Bronchial epithelial cell (primary cell): ENCODE data around the gene FSIP1. TPM values are rescaled to one million over a fixed set of nuclear protein-coding genes. Genes with fewer than 3 reads are reported as not detected.

Experiments
- DNase-seq: peaks from one replicate; pipeline ENCODE4 v3.0.0-alpha.2; 2010; ENCODE audit warnings: low read depth
- FAIRE-seq: peaks from 2 replicates; lab custom pipeline; 2011; peaks lifted over from hg19 to GRCh38; lab: Jason Lieb, UNC
- H3K27me3 ChIP-seq: 2 replicates; pipeline ENCODE4 v1.5.1; 2011; ENCODE audit warnings: low read length; ENCODE audit not compliant: control insufficient read depth, insufficient read depth
- H3K36me3 ChIP-seq: 2 replicates; pipeline ENCODE4 v1.5.1; 2011; ENCODE audit warnings: low read length; ENCODE audit not compliant: control insufficient read depth, insufficient read depth
- H3K4me3 ChIP-seq: 2 replicates; pipeline ENCODE4 v1.5.1; 2011; ENCODE audit warnings: mild to moderate bottlenecking, low read depth, low read length, control low read depth
- total RNA-seq: library from RNA; depleted of rRNA; stranded (reverse); fragments of >200 nt; gene quantifications from 2 replicates; pipeline ENCODE4 v1.2.1, GENCODE V29; 2014
- TF ChIP-seq, protein P1 (sequence below): IDR thresholded peaks from 2 replicates; pipeline ENCODE4 v1.5.1; 2011; ENCODE audit warnings: mild to moderate bottlenecking, moderate library complexity, low read length, control low read depth, inconsistent platforms; ENCODE audit not compliant: insufficient read depth, severe bottlenecking

The FSIP1 gene
- total RNA-seq, 1 donor from 2014 or later = 9.5 TPM

DNA sequence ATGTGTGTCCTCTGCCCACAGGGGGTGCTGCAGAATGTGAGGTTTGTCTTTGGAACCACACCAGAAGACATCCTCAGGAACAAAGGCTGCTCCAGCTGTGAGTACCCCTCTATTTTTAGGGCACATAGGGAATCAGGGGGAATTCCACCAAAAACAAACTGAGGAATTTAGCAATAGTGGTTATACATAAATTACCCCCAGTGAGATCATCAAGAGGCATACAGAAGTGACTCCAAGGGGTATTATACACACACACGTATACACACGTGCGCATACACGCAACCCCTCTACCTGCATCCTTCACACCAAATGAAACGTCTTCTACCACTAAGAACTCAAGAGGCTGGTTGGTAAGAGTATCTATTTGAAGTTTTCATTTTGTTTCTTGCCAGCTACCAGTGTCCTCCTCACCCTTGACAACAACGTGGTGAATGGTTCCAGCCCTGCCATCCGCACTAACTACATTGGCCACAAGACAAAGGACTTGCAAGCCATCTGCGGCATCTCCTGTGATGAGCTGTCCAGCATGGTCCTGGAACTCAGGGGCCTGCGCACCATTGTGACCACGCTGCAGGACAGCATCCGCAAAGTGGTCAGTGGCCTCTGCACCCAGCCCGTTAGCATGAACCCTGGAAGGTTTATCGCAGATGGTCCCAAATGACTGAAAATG lies 198.9 kb downstream of the FSIP1 start:
- Histone ChIP-seq H3K36me3 (peaks cover 40% of the 10 kb centered on the region), H3K4me3 (no peak overlapping the region), H3K27me3 (no peaks in the 10 kb centered on the region)
- TF ChIP-seq, protein P1, sequence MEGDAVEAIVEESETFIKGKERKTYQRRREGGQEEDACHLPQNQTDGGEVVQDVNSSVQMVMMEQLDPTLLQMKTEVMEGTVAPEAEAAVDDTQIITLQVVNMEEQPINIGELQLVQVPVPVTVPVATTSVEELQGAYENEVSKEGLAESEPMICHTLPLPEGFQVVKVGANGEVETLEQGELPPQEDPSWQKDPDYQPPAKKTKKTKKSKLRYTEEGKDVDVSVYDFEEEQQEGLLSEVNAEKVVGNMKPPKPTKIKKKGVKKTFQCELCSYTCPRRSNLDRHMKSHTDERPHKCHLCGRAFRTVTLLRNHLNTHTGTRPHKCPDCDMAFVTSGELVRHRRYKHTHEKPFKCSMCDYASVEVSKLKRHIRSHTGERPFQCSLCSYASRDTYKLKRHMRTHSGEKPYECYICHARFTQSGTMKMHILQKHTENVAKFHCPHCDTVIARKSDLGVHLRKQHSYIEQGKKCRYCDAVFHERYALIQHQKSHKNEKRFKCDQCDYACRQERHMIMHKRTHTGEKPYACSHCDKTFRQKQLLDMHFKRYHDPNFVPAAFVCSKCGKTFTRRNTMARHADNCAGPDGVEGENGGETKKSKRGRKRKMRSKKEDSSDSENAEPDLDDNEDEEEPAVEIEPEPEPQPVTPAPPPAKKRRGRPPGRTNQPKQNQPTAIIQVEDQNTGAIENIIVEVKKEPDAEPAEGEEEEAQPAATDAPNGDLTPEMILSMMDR = peak; percentile 47
- FAIRE-seq (no peak), DNase-seq (peak; percentile 39)

DNA sequence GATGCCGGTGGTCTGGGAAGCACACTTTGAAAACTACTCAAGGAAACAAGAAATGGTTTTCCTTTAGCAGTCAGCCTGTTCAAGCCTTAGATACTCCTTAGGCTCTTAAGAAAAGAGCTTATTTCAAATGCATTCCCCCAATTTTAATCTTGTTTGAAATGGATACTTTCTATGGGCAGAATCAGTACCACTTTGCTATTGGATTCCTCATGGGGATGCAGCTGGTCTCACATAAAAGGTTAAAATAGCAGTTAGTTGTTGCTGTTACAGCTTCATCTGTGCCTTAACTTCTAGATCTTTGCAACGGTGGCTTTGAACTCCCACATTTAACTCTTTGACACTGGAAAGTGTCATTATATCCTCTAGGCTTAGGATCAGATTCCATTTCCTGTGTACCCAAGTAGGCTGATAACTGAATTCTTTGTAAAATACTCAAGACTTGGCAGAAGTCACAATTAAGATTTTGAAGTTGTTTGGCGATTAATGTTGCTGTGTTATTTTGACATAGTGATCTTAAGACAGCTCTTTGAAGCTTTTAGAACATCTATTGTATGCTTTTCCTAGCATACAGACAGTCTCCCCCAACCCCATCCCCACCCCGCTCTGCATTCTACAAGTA lies 199.6 kb downstream of the FSIP1 start:
- no peak overlapping the region for H3K4me3 ChIP-seq
- DNase-seq (no peak), FAIRE-seq (no peak)
- TF ChIP-seq, protein P1 = no peak
- H3K36me3 ChIP-seq = peaks cover 34% of the 10 kb centered on the region
- H3K27me3 ChIP-seq = no peaks in the 10 kb centered on the region

DNA sequence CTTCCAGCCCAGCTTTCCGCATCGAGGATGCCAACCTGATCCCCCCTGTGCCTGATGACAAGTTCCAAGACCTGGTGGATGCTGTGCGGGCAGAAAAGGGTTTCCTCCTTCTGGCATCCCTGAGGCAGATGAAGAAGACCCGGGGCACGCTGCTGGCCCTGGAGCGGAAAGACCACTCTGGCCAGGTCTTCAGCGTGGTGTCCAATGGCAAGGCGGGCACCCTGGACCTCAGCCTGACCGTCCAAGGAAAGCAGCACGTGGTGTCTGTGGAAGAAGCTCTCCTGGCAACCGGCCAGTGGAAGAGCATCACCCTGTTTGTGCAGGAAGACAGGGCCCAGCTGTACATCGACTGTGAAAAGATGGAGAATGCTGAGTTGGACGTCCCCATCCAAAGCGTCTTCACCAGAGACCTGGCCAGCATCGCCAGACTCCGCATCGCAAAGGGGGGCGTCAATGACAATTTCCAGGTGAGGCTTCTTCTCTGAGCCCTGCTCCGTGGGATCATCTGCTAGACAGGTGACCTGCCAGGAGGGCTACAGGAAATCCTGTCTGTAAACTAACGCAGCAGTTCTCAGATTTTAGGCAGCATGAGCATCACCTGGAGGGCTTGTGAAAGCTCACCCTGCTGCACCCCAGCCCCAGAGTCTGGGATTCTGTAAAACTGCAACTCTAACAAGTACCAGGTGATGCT lies 200.2 kb downstream of the FSIP1 start:
- DNase-seq = no peak
- FAIRE-seq = no peak
- Histone ChIP-seq H3K27me3 (no peaks in the 10 kb centered on the region), H3K36me3 (peaks cover 30% of the 10 kb centered on the region), H3K4me3 (peak overlapping the region; percentile 58)
- TF ChIP-seq, protein P1 = no peak

DNA sequence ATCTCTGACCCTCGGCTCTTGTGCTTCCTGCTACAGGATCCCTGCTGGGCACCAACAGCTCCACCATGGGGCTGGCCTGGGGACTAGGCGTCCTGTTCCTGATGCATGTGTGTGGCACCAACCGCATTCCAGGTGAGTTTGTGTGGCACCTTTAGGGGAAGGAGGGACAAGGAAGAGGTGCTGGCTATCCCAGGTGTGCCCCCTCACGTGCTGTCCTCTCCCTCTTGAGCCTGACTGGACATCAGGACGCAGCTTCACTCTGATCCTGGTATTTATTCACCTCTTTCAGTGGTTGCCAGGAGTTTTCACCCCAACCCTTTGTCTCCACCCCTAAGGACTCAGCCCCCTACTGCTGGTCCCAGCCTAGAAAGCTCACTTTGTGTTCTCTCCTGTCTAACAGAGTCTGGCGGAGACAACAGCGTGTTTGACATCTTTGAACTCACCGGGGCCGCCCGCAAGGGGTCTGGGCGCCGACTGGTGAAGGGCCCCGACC lies 200.8 kb downstream of the FSIP1 start:
- Histone ChIP-seq H3K36me3 (peaks cover 27% of the 10 kb centered on the region), H3K4me3 (peak overlapping the region; percentile 58), H3K27me3 (no peaks in the 10 kb centered on the region)
- peak; percentile 50 for DNase-seq
- TF ChIP-seq, protein P1 = peak; percentile 79
- no peak for FAIRE-seq

DNA sequence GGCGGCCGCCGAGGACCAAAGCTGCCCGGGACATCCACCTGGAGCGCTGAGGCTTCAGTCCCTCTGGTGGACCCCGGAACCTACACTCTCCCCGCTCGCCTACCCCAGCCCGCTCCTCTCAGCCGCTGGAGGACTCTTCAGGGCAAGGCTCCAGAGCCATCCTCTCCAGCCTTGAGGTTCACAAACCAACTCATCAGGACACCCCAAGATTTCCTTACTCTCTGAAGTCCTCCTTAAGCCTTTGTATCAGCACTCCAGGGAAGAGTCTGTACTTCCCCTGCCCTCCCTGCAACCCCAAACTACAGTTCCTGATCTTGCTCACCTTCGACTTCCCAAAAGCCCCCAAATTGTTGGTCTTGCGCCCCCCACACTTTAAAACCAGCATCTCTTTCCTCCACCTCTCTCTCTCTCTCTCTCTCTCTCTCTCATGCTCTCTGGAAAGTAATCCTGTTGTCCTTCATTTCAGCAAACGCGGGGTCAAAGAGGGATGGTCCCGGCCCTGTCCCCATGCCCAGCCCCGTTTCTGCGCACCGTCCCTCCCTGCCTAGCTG lies 201.3 kb downstream of the FSIP1 start:
- peak overlapping the region; percentile 58 for H3K4me3 ChIP-seq
- FAIRE-seq = no peak
- H3K36me3 ChIP-seq = peaks cover 24% of the 10 kb centered on the region
- DNase-seq = peak; percentile 14
- H3K27me3 ChIP-seq = no peaks in the 10 kb centered on the region
- TF ChIP-seq, protein P1 = no peak
